Hepatic stellate cell (primary cell): ENCODE measurements around the gene POLA2.

Source experiments
- DNase-seq: peaks from one replicate; pipeline ENCODE4 v3.0.0; 2011; ENCODE audit warnings: low spot score

POLA2 gene

GRCh38 chr11:65307298-65308229, 45.8 kb downstream of the POLA2 start:
- no peak for DNase-seq

GRCh38 chr11:65308281-65308891, 46.6 kb downstream of the POLA2 start:
- DNase-seq, result no peak

GRCh38 chr11:65309006-65309405, 47.2 kb downstream of the POLA2 start:
- DNase-seq, result no peak

- DNase-seq, result no peak
These were observed 48.5 kb downstream of the POLA2 start for GRCh38 chr11:65310215-65310614.

GRCh38 chr11:65310736-65311135, 49.0 kb downstream of the POLA2 start:
- DNase-seq, result no peak

- DNase-seq, result no peak
These were observed 49.5 kb downstream of the POLA2 start for GRCh38 chr11:65311170-65311678.

- DNase-seq, result peak; percentile 94
These were observed 52.9 kb downstream of the POLA2 start, which contains the start of gene CDC42EP2 for GRCh38 chr11:65314501-65315203. TSS of gene CDC42EP2 (plus strand) at chr11:65314866. CDS start at chr11:65320899, 6,033 bp downstream.

- peak; percentile 81 for DNase-seq
These were observed 53.6 kb downstream of the POLA2 start for GRCh38 chr11:65315204-65315865.

GRCh38 chr11:65315866-65316226, 54.1 kb downstream of the POLA2 start:
- DNase-seq, result no peak

- no peak for DNase-seq
These were observed 54.7 kb downstream of the POLA2 start for GRCh38 chr11:65316227-65317024.

- DNase-seq, result no peak
These were observed 55.4 kb downstream of the POLA2 start for GRCh38 chr11:65317025-65317786.

- DNase-seq, result no peak
These were observed 58.8 kb downstream of the POLA2 start for GRCh38 chr11:65320386-65321075.

- no peak for DNase-seq
These were observed 59.3 kb downstream of the POLA2 start for GRCh38 chr11:65321076-65321475.

GRCh38 chr11:65321828-65322485, 60.2 kb downstream of the POLA2 start:
- no peak for DNase-seq

GRCh38 chr11:65323813-65324212, 62.1 kb downstream of the POLA2 start:
- no peak for DNase-seq

GRCh38 chr11:65325435-65325834, 63.7 kb downstream of the POLA2 start:
- DNase-seq, result no peak

GRCh38 chr11:65327021-65327420, 65.3 kb downstream of the POLA2 start:
- no peak for DNase-seq

- no peak for DNase-seq
These were observed 67.7 kb downstream of the POLA2 start for GRCh38 chr11:65329478-65329877.

- DNase-seq, result peak; percentile 72
These were observed 68.2 kb downstream of the POLA2 start for GRCh38 chr11:65329944-65330403.
